Measurements from ENCODE around the gene INTS11.

DNA sequence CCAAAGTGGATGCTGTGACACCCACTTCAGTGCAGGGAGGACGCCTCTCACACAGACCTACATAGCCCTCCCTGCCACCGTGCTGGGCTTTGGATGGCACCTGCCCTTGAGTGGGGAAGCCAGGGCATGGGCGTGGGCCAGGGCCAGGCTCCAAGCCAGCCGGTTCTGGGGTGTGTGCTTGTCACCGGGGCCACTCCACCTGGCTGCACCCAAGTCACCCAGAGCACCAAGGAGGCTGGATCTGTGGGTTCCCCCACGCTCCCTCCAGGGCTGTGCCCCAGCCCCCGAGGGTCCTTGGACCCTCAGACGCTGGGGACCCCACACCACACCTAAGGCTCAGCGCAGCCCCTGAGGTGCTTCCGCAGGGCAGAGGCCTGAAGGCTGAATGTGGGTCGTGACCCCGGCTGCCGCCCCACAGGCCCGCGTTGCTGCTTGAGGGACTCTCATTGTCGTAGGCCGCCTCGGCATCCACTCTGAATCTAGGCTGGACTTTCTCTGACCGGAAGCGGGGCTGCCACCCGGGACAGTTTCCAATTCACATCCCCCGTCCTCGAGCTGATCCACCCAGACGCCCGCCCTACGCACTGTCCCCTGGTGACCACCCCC, 32.4 kb upstream of the INTS11 start:
- TF ChIP-seq, protein P1, sequence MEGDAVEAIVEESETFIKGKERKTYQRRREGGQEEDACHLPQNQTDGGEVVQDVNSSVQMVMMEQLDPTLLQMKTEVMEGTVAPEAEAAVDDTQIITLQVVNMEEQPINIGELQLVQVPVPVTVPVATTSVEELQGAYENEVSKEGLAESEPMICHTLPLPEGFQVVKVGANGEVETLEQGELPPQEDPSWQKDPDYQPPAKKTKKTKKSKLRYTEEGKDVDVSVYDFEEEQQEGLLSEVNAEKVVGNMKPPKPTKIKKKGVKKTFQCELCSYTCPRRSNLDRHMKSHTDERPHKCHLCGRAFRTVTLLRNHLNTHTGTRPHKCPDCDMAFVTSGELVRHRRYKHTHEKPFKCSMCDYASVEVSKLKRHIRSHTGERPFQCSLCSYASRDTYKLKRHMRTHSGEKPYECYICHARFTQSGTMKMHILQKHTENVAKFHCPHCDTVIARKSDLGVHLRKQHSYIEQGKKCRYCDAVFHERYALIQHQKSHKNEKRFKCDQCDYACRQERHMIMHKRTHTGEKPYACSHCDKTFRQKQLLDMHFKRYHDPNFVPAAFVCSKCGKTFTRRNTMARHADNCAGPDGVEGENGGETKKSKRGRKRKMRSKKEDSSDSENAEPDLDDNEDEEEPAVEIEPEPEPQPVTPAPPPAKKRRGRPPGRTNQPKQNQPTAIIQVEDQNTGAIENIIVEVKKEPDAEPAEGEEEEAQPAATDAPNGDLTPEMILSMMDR (IDR thresholded peaks at IDR 0.05): no peak
- TF ChIP-seq POLR2A (IDR thresholded peaks at IDR 0.05): no peak
- no peak for TF ChIP-seq POLR2AphosphoS5 (IDR thresholded peaks at IDR 0.05)

All from breast epithelium (tissue), 3 donors.